Hepatocyte (in vitro differentiated cells): ENCODE measurements around the gene VCP.

ENCODE experiments used
- EZH2 ChIP-seq: fragments of 200-600 bp; sonication (generic); IDR thresholded peaks from 2 replicates; pipeline ENCODE4 v1.6.1; 2016; ENCODE audit warnings: antibody characterized with exemption, mild to moderate bottlenecking, borderline replicate concordance
- EZH2phosphoT487 ChIP-seq: fragments of 200-600 bp; sonication (generic); IDR thresholded peaks from one replicate; pipeline ENCODE4 v1.6.1; 2018; ENCODE audit warnings: antibody characterized with exemption, mild to moderate bottlenecking, low read depth, moderate library complexity; ENCODE audit not compliant: unreplicated experiment, severe bottlenecking
- TF ChIP-seq, protein P1 (sequence below): fragments of 200-600 bp; sonication (generic); IDR thresholded peaks from 2 replicates; pipeline ENCODE4 v1.5.1; 2016; ENCODE audit warnings: antibody characterized with exemption, mild to moderate bottlenecking; ENCODE audit not compliant: poor library complexity

DNA sequence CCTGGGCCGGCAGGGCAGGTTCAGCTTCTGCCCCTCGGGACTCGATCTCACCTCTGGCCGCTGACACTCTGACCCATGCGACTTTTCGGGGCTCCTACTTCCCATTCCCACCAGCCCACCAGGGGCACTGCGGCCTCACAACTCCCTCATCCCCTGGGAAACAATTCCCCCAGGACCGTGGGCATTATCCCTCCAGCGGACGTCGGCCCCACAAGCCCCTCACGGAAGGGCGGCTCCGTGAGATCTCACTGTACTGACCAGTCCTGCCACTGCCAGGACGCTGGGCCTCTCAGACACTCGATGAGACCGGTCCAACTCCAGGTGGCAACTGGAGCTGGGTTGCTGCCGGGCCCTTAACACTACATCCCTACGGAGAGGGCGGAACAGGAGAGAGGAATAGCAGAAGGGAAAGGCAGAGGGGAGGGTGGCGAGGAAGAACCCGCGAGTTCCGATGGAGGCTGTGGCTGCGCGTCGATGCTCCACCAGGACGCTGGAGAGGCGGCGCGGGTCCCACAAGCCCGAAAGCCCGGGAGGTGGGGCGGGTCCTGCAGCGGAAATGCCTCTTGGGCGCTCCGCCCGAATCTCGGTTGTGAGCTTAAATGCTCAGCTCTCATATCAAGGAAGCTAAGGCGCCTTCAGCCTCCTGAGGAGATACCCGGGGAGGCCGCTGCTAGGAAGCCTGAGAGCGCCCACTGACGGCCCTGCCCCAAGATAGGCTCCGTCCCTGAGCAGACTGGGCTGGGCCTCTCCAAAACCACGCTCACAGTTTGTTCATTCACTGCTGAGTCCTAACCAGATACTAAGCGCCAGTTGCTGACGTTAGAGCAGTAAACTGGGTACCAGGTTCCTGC, 36.3 kb downstream of the VCP start:
- TF ChIP-seq, protein P1, sequence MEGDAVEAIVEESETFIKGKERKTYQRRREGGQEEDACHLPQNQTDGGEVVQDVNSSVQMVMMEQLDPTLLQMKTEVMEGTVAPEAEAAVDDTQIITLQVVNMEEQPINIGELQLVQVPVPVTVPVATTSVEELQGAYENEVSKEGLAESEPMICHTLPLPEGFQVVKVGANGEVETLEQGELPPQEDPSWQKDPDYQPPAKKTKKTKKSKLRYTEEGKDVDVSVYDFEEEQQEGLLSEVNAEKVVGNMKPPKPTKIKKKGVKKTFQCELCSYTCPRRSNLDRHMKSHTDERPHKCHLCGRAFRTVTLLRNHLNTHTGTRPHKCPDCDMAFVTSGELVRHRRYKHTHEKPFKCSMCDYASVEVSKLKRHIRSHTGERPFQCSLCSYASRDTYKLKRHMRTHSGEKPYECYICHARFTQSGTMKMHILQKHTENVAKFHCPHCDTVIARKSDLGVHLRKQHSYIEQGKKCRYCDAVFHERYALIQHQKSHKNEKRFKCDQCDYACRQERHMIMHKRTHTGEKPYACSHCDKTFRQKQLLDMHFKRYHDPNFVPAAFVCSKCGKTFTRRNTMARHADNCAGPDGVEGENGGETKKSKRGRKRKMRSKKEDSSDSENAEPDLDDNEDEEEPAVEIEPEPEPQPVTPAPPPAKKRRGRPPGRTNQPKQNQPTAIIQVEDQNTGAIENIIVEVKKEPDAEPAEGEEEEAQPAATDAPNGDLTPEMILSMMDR, result no peak
- no peak for TF ChIP-seq EZH2
- TF ChIP-seq EZH2phosphoT487, result no peak
